DND-41 (cell line): ENCODE measurements around the gene TCERG1L.

Source experiments
- ATAC-seq: fragments of 200-7000 bp; cut with Tn5 transposase; 3 replicates; pipeline ENCODE4 v1.9.1; 2021; ENCODE audit warnings: low read depth; ENCODE audit not compliant: insufficient read depth
- DNase-seq: peaks from one replicate; pipeline ENCODE4 v3.0.0-alpha.2; 2020
- H2AFZ ChIP-seq: 2 replicates; pipeline ENCODE4 v1.6.0; 2012; ENCODE audit warnings: low read depth, low read length
- H3K27ac ChIP-seq: 2 replicates; pipeline ENCODE4 v1.5.1; 2012; ENCODE audit warnings: low read length, inconsistent platforms
- H3K27me3 ChIP-seq: fragments of 200-600 bp; sonication (generic); 2 replicates; pipeline ENCODE4 v1.6.0; 2012; ENCODE audit warnings: low read length, mild to moderate bottlenecking, inconsistent platforms; ENCODE audit not compliant: insufficient read depth, poor library complexity
- H3K36me3 ChIP-seq: 2 replicates; pipeline ENCODE4 v1.5.1; 2012; ENCODE audit warnings: low read length, inconsistent platforms; ENCODE audit not compliant: insufficient read depth
- H3K4me1 ChIP-seq: 2 replicates; pipeline ENCODE4 v1.5.1; 2012; ENCODE audit warnings: mild to moderate bottlenecking, low read length; ENCODE audit not compliant: insufficient read depth
- H3K4me2 ChIP-seq: 2 replicates; pipeline ENCODE4 v1.6.0; 2012; ENCODE audit warnings: mild to moderate bottlenecking, moderate library complexity, low read length, inconsistent platforms; ENCODE audit not compliant: insufficient read depth
- H3K4me3 ChIP-seq, 2 experiments: fragments of 200-600 bp in 1 of 2; shearing (Covaris generic) in 1 of 2; 2 replicates each; pipeline ENCODE4 v1.5.1; 2012 to 2016; ENCODE audit warnings: inconsistent platforms in 2 of 2, low read length in 2 of 2, mild to moderate bottlenecking in 2 of 2, low read depth in 1 of 2, moderate library complexity in 1 of 2
- H3K79me2 ChIP-seq: 2 replicates; pipeline ENCODE4 v1.6.0; 2012; ENCODE audit warnings: low read length, inconsistent platforms; ENCODE audit not compliant: insufficient read depth
- H3K9ac ChIP-seq: 2 replicates; pipeline ENCODE4 v1.6.0; 2012; ENCODE audit warnings: low read depth, mild to moderate bottlenecking, inconsistent platforms, low read length, moderate library complexity
- H3K9me3 ChIP-seq: 2 replicates; pipeline ENCODE4 v1.5.1; 2012; ENCODE audit warnings: low read length, moderate library complexity, mild to moderate bottlenecking, inconsistent platforms; ENCODE audit not compliant: insufficient read depth, severe bottlenecking
- H4K20me1 ChIP-seq: 2 replicates; pipeline ENCODE4 v1.6.0; 2012; ENCODE audit warnings: low read length; ENCODE audit not compliant: insufficient read depth
- CTCF ChIP-seq: IDR thresholded peaks from 2 replicates; pipeline ENCODE4 v1.5.1; 2012; ENCODE audit warnings: borderline replicate concordance, low read length, moderate library complexity, mild to moderate bottlenecking; ENCODE audit not compliant: poor library complexity, severe bottlenecking; ENCODE audit errors: extremely low read depth
- EZH2 ChIP-seq: IDR thresholded peaks from 3 replicates; pipeline ENCODE4 v1.6.1; 2012; ENCODE audit warnings: borderline replicate concordance, low read depth, mild to moderate bottlenecking, moderate library complexity, low read length, inconsistent platforms; ENCODE audit not compliant: severe bottlenecking

TCERG1L gene

GRCh38 chr10:131131726-131132591, 179.6 kb downstream of the TCERG1L start:
- no peak for ATAC-seq
- no peak overlapping the region for H3K4me2 ChIP-seq
- no peak for TF ChIP-seq CTCF
- no peak for TF ChIP-seq EZH2

GRCh38 chr10:131130025-131130424, 181.5 kb downstream of the TCERG1L start:
- no peak overlapping the region for H3K9ac ChIP-seq
- H3K9me3 ChIP-seq, result no peaks in the 10 kb centered on the region
- H3K4me3 ChIP-seq, result no peak overlapping the region
- no peaks in the 10 kb centered on the region for H3K79me2 ChIP-seq
- DNase-seq, result no peak
- no peak overlapping the region for H2AFZ ChIP-seq
- no peaks in the 10 kb centered on the region for H4K20me1 ChIP-seq
- H3K4me2 ChIP-seq, result no peak overlapping the region
- peaks cover 17% of the 10 kb centered on the region for H3K4me1 ChIP-seq
- TF ChIP-seq CTCF (no peak), EZH2 (no peak)
- no peaks in the 10 kb centered on the region for H3K27me3 ChIP-seq
- H3K27ac ChIP-seq, result no peak overlapping the region
- ATAC-seq, result no peak
- no peaks in the 10 kb centered on the region for H3K36me3 ChIP-seq

More at GRCh38 chr10:131131726-131132591, 179.6 kb downstream of the TCERG1L start:
- DNase-seq, result no peak
- no peaks in the 10 kb centered on the region for H3K79me2 ChIP-seq
- no peak overlapping the region for H3K9ac ChIP-seq
- peaks cover 13% of the 10 kb centered on the region for H3K4me1 ChIP-seq
- no peak overlapping the region for H3K27ac ChIP-seq
- H4K20me1 ChIP-seq, result no peaks in the 10 kb centered on the region
- no peaks in the 10 kb centered on the region for H3K27me3 ChIP-seq
- no peaks in the 10 kb centered on the region for H3K36me3 ChIP-seq
- H2AFZ ChIP-seq, result no peak overlapping the region
- no peak overlapping the region for H3K4me3 ChIP-seq
- no peaks in the 10 kb centered on the region for H3K9me3 ChIP-seq

GRCh38 chr10:131129544-131129943, 182.0 kb downstream of the TCERG1L start:
- Histone ChIP-seq H3K9me3 (no peaks in the 10 kb centered on the region), H3K79me2 (no peaks in the 10 kb centered on the region), H3K4me2 (no peak overlapping the region), H4K20me1 (no peaks in the 10 kb centered on the region), H3K4me1 (peaks cover 17% of the 10 kb centered on the region), H3K36me3 (no peaks in the 10 kb centered on the region), H3K27me3 (no peaks in the 10 kb centered on the region), H3K9ac (no peak overlapping the region), H3K4me3 (no peak overlapping the region), H3K27ac (no peak overlapping the region), H2AFZ (no peak overlapping the region)
- DNase-seq, result no peak
- TF ChIP-seq CTCF (no peak), EZH2 (no peak)
- ATAC-seq, result no peak
